ENCODE results near the gene ZC3H12D.

Gene ZC3H12D

DNA sequence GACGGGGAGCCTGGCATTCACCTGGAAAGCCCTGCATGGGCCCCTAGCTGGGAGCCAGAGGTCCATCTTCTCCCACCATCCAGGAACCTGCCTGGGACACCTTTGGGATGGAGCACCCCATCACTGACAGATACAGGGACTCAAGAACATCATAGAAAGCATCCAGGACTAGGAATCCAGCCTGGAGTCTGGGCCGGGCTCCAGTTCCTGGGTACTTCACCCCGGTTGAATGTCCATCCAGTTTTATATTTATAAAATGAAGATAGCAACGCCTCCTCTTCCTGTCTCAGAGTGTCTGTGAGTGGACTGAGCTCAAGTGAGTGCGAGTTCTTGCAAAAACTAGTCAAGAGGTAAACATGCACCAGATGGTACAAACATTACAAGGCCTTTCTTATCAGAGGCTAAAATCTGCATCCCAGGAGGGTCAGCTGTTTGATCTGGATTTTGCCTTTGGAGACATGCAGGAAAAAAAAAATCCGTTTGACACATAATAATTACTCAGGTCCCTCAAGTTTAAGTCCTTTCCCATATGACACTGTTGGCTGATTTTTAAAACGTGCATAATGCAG lies 27.4 kb downstream of the ZC3H12D start:
- CTCF ChIA-PET = interaction anchor here (1.3 to 2.2 kb wide), 3 partner anchors 26 to 429 kb away, joined by 3 to 6 read pairs (median 4); no protein-coding TSS in a partner anchor
- POLR2A ChIA-PET = no interaction called here
- no peak for DNase-seq (ENCODE audit: extremely low spot score)
- TF ChIP-seq, protein P1, sequence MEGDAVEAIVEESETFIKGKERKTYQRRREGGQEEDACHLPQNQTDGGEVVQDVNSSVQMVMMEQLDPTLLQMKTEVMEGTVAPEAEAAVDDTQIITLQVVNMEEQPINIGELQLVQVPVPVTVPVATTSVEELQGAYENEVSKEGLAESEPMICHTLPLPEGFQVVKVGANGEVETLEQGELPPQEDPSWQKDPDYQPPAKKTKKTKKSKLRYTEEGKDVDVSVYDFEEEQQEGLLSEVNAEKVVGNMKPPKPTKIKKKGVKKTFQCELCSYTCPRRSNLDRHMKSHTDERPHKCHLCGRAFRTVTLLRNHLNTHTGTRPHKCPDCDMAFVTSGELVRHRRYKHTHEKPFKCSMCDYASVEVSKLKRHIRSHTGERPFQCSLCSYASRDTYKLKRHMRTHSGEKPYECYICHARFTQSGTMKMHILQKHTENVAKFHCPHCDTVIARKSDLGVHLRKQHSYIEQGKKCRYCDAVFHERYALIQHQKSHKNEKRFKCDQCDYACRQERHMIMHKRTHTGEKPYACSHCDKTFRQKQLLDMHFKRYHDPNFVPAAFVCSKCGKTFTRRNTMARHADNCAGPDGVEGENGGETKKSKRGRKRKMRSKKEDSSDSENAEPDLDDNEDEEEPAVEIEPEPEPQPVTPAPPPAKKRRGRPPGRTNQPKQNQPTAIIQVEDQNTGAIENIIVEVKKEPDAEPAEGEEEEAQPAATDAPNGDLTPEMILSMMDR (IDR thresholded peaks at IDR 0.05; ENCODE audit: control extremely low read depth, extremely low read depth, low read depth, missing control alignments) = no peak

DNA sequence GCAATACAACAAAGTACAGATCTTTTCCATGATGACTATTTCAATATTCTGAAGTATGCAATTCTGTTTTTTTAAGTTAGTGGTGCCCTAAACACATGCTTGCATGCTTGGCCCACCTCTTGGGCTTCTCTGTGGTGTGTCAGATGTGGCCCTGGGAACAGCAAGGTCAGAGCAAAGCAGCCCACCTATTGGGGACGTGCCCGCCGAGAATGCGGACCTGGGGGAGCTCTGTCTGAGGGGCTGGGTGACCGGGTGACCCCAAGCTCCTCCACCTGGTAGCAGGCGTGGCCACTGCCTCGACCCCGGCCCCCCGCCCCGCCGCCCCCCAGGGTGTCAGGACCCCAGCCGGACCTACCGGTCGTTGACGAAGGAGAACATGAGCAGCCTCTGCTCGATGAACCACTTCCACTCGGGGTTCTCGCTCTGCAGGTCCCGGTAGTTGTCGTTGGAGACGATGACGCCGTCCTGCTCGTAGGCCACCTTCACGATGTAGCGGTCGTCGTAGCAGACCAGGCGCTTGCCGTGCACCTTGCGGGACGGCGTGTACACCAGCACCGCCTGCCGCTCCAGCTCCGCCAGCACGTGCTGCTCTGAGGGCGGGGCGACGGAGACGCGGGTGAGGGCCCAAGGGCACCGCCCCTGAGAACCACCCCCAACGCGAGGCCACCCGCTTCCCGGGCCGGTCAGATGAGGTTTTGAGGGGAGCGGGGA lies 28.3 kb downstream of the ZC3H12D start:
- ChIA-PET CTCF (no interaction called here), POLR2A (no interaction called here)

DNA sequence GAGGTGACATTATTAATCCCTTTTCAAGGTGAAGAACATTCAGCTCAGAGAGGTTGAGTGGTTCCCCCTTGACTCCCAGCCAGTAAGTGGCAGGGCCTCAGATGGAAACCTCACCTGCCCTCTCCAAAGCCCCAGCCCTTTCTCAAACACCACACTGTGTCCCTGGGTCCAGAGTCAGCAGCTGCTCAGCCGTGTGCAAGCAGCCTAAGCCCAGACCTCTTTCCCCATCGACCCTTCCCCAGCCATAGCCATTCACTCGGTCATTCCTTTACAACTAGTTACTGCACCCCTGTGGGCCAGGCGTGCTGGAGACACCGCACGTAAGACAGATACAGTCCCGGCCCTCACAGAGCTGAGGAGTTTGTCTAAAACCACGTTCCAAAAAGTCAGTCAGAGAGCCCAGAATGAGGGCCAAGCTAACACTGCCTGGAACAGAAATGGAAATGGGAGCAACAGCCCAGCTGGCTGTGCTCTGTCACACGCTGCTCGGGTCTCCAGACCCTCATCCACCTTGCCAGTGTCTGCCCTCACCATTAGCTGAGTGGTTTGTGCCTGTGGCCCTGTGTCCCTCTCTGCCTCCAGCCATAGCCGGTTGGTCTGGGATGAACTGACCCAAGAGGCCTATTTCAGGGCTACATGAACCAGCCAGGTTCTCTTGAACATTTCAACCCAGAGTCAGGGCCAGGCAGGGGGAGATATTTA lies 29.6 kb downstream of the ZC3H12D start:
- no peak for DNase-seq (ENCODE audit: extremely low spot score)
- ChIA-PET CTCF (interaction anchor here (2.5 kb wide), 1 partner anchor 13 kb away, joined by 10 read pairs; no protein-coding TSS in a partner anchor), POLR2A (no interaction called here)
- TF ChIP-seq, protein P1 (IDR thresholded peaks at IDR 0.05; ENCODE audit: control extremely low read depth, extremely low read depth, low read depth, missing control alignments) = no peak

More for the DNA sequence above, 28.3 kb downstream of the ZC3H12D start:
- TF ChIP-seq, protein P1 (IDR thresholded peaks at IDR 0.05; ENCODE audit: control extremely low read depth, extremely low read depth, low read depth, missing control alignments) = no peak
- DNase-seq (ENCODE audit: extremely low spot score) = no peak

DNA sequence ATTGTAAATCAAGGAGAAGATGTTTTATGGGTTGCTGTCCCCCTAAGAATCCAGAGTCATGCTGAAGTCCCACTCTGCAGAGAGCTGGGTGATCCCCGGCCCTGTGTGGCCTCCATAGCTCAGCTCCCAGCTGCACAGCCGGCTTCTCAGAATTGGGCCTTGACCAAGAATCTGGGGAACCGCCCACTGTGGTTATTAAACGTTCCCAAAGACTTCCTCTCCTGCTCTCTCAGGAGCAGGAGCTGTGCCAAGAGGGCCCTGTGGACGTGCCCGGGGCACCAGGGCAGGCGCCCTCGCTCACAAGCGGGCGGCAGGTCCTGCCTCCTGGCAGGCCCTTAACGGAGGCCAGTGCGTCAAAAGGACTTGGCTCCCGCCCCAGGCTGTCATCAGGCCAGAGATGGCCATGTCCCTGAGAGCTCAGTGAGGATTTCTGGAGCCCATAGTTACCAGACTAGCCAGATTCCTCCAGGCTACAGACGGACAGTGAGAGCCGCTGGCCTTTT lies 30.4 kb downstream of the ZC3H12D start:
- POLR2A ChIA-PET = no interaction called here

DNA sequence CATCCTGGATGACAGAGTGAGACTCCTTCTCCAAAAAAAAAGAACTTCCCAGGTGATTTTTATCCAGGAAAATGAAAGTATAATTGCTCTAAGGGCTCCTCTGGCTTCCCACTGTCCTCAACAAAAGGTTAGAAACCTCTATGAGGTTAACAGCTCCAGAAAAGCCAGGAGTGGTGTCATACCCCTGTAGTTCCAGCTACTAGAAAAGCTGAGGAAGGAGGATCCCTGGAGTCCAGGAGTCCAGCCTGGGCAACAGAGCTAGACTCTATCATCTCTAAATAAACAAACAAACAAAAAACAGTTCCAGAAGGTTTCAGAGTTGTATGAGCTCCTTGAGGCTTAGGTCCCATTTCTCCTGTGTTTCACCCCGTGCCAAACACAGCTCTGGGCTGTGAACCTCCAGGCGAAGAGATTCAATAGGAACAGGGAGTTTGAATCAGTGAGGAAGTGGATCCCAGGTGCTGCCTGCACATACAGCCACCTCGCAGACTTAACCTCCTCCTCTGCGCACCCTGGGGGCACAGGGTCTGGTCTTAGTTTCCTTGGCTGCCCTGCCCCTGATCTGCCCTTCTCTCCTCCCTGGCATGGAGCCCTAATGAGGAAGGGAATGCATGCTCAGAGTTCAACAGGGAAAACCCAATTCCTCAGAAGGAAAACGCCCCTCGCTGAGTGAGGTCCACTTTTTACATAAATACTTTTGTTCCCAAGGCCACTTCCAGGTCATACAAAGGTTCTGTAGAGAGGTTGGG lies 31.0 kb downstream of the ZC3H12D start:
- no peak for DNase-seq (ENCODE audit: extremely low spot score)
- ChIA-PET CTCF (interaction anchor here (0.8 to 2.5 kb wide), 6 partner anchors 8 to 423 kb away, joined by 3 to 10 read pairs (median 4); no protein-coding TSS in a partner anchor), POLR2A (no interaction called here)
- TF ChIP-seq, protein P1 (IDR thresholded peaks at IDR 0.05; ENCODE audit: control extremely low read depth, extremely low read depth, low read depth, missing control alignments) = no peak

More for the DNA sequence above, 30.4 kb downstream of the ZC3H12D start:
- TF ChIP-seq, protein P1 (IDR thresholded peaks at IDR 0.05; ENCODE audit: control extremely low read depth, extremely low read depth, low read depth, missing control alignments) = no peak
- CTCF ChIA-PET = interaction anchor here (0.8 to 2.5 kb wide), 4 partner anchors 13 to 63 kb away, joined by 3 to 10 read pairs (median 4); no protein-coding TSS in a partner anchor
- DNase-seq (ENCODE audit: extremely low spot score) = no peak
